ENCODE measurements around the gene TMEM256.
"Not testable (repeated sequence)": the region's sequence is repeated elsewhere in the genome, so short reads cannot be mapped to it uniquely, and the experiment has no call there.

TMEM256 gene

GRCh38 chr17:7380855-7381683 lies 22.8 kb downstream of the TMEM256 start, which contains the start of gene TNK1:
TNK1 (plus strand) TSS chr17:7381089; CDS start chr17:7382927, 1,838 bp downstream.
- no peak for DNase-seq

- DNase-seq, result no peak
Measured at GRCh38 chr17:7380321-7380720, 23.6 kb downstream of the TMEM256 start.

GRCh38 chr17:7379134-7379533 lies 24.8 kb downstream of the TMEM256 start:
- no peak for DNase-seq

GRCh38 chr17:7374353-7374752 lies 29.5 kb downstream of the TMEM256 start:
- DNase-seq, result no peak

- DNase-seq, result no peak
Measured at GRCh38 chr17:7370853-7371252, 33.0 kb downstream of the TMEM256 start.

GRCh38 chr17:7369825-7370224 lies 34.1 kb downstream of the TMEM256 start:
- no peak for DNase-seq

GRCh38 chr17:7368599-7368994 lies 35.3 kb downstream of the TMEM256 start:
- not testable (repeated sequence) for DNase-seq

- DNase-seq, result no peak
Measured at GRCh38 chr17:7367918-7368598, 35.8 kb downstream of the TMEM256 start.

- DNase-seq, result no peak
Measured at GRCh38 chr17:7367083-7367482, 36.8 kb downstream of the TMEM256 start.

GRCh38 chr17:7365963-7366362 lies 37.9 kb downstream of the TMEM256 start:
- not testable (repeated sequence) for DNase-seq

- no peak for DNase-seq
Measured at GRCh38 chr17:7363311-7363710, 40.6 kb downstream of the TMEM256 start.

GRCh38 chr17:7361906-7362305 lies 42.0 kb downstream of the TMEM256 start:
- no peak for DNase-seq

GRCh38 chr17:7357381-7357780 lies 46.5 kb downstream of the TMEM256 start:
- no peak for DNase-seq

- no peak for DNase-seq
Measured at GRCh38 chr17:7356756-7357155, 47.1 kb downstream of the TMEM256 start.

- no peak for DNase-seq
Measured at GRCh38 chr17:7356072-7356549, 47.8 kb downstream of the TMEM256 start.

GRCh38 chr17:7355573-7355972 lies 48.3 kb downstream of the TMEM256 start:
- DNase-seq, result no peak

- DNase-seq, result no peak
Measured at GRCh38 chr17:7355053-7355452, 48.8 kb downstream of the TMEM256 start, which contains the start of gene TMEM95. TMEM95 (plus strand) TSS chr17:7355156; CDS start chr17:7355205, 49 bp downstream.

GRCh38 chr17:7354262-7354843 lies 49.5 kb downstream of the TMEM256 start:
- no peak for DNase-seq

Measured in DMS 273 treated with DMSO at 0.1 percent for 48 hours (cell line).